Measurements from ENCODE around the gene TUSC2. TPM values are rescaled to one million over a fixed set of nuclear protein-coding genes. Genes with fewer than 3 reads are reported as not detected.

The TUSC2 gene
- polyA plus RNA-seq, 2 donors: 14.2 to 34.6 TPM

DNA sequence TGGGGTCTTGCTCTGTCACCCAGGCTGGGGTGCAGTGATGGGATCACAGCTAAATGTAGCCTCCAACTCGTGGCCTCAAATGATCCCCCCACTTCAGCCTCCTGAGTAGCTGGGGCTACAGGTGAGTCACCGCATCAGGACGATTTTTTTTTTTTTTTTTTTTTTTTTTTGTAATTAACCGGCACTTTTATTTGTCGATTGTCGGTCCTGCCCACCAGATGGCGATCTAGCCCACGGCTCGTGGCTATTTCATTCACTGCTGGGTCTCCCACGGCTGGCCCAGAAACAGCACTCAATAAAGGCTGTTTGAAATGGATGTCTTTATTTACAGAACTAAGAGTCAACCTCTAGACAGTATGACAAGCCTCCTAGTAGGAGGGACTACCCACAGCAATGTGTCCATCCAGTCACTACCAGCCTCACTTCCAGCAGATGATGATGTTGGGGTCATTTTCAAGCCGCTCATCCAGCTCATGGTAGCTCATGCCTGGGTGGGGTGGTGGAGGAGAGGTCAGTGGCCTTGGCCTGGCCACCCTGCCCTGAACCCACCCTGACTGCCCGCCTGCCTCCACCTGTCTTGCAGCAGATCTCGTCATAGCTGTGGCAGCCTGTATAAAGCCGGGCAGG lies 19.3 kb upstream of the TUSC2 start:
- Histone ChIP-seq H3K27ac (ENCODE audit: low read depth in 2 of 2, low read length in 1 of 2) (peak overlapping the region in 1 of 2 donors; percentile 1), H3K36me3 (ENCODE audit: control insufficient read depth in 2 of 2, insufficient read depth in 2 of 2, low read length in 1 of 2) (peaks cover 3 to 12% of the 10 kb centered on the region in 2 donors), H3K27me3 (ENCODE audit: control insufficient read depth in 1 of 2, insufficient read depth in 2 of 2, low read length in 2 of 2) (no peaks in the 10 kb centered on the region), H3K4me1 (ENCODE audit: control insufficient read depth in 2 of 2, insufficient read depth in 2 of 2, low read length in 1 of 2) (peaks cover 4 to 33% of the 10 kb centered on the region in 2 donors), H3K9me3 (ENCODE audit: control insufficient read depth in 2 of 2, insufficient read depth in 1 of 2, low read depth in 1 of 2, low read length in 1 of 2) (no peaks in the 10 kb centered on the region), H3K4me3 (ENCODE audit: low read depth in 1 of 2, low read length in 2 of 2) (no peak overlapping the region)
- WGBS, 2 donors: 27% methylated on average over 14 of the region's 14 CpGs

DNA sequence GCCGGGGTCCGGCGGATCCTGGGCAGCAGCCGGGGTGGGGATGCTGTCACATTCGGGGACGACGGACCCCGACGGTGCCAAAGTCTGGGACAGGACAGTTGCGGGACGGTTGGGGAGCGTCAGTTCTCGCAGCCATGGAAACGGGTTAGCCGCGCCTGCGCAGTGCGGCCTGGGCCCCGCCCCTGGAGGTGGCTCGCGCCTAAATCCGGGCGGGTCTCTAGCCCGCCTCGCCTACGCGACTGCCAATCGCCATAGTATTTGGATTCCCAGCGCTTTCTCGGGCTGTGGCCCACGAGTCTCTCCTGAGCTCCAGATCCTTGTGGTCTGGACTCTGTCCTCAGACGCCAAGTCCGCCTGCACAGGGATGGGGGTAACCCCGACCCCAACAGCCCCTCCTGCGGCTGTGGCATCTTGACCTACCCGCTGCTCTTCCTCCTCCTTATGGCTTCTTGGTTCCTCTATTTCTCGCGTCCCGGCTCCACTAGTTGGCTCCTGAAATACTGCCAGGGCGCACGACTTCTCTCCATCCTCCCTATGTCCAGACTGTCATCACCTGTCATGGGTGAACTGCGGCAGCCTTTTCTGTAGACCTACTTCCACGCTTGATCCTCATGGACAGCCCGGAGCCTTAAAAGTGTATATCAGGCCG lies 17.7 kb upstream of the TUSC2 start, which contains the start of gene ZMYND10:
TSS of gene ZMYND10 (minus strand) at position 147 of the 649 bp plus-strand sequence. CDS start 153 bp downstream, outside the sequence.
- Histone ChIP-seq H3K27me3 (ENCODE audit: control insufficient read depth in 1 of 2, insufficient read depth in 2 of 2, low read length in 2 of 2) (no peaks in the 10 kb centered on the region), H3K4me1 (ENCODE audit: control insufficient read depth in 2 of 2, insufficient read depth in 2 of 2, low read length in 1 of 2) (peaks cover 11 to 32% of the 10 kb centered on the region in 2 donors), H3K4me3 (ENCODE audit: low read depth in 1 of 2, low read length in 2 of 2) (peak within 1 kb of the TSS; percentile 9 to 13), H3K36me3 (ENCODE audit: control insufficient read depth in 2 of 2, insufficient read depth in 2 of 2, low read length in 1 of 2) (peaks cover 3 to 12% of the 10 kb centered on the region in 2 donors), H3K9me3 (ENCODE audit: control insufficient read depth in 2 of 2, insufficient read depth in 1 of 2, low read depth in 1 of 2, low read length in 1 of 2) (no peaks in the 10 kb centered on the region), H3K27ac (ENCODE audit: low read depth in 2 of 2, low read length in 1 of 2) (peak within 1 kb of the TSS in 1 of 2 donors; percentile 6)
- WGBS, 2 donors: 11 to 12% methylated on average over 42 to 45 of the region's 45 CpGs

DNA sequence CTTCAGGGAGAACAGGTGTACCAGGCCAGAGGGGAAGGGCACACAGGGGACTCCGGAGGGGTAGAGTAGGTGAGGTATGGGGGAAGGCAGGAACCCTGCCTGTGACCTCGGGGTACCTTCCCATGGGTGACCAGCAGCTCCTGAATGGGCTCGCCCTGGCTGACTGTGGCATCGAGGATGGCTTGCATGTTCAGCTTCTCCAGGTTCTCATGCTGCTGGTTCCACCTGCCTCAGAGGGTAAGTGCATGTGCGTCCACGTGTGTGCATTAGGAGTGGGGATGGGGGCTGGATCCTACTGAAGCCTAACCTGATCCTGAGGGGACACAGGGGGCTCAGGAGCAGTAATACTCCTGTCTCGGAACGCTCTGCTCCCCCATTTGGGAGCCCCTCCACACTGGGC lies 17.0 kb upstream of the TUSC2 start:
- no peaks in the 10 kb centered on the region for H3K27me3 ChIP-seq (ENCODE audit: control insufficient read depth in 1 of 2, insufficient read depth in 2 of 2, low read length in 2 of 2)
- peaks cover 11 to 34% of the 10 kb centered on the region in 2 donors for H3K4me1 ChIP-seq (ENCODE audit: control insufficient read depth in 2 of 2, insufficient read depth in 2 of 2, low read length in 1 of 2)
- 75 to 76% methylated on average over 8 of the region's 8 CpGs for WGBS, 2 donors
- peaks cover 3 to 12% of the 10 kb centered on the region in 2 donors for H3K36me3 ChIP-seq (ENCODE audit: control insufficient read depth in 2 of 2, insufficient read depth in 2 of 2, low read length in 1 of 2)
- H3K27ac ChIP-seq (ENCODE audit: low read depth in 2 of 2, low read length in 1 of 2): no peak overlapping the region
- no peak overlapping the region for H3K4me3 ChIP-seq (ENCODE audit: low read depth in 1 of 2, low read length in 2 of 2)
- H3K9me3 ChIP-seq (ENCODE audit: control insufficient read depth in 2 of 2, insufficient read depth in 1 of 2, low read depth in 1 of 2, low read length in 1 of 2): no peaks in the 10 kb centered on the region

DNA sequence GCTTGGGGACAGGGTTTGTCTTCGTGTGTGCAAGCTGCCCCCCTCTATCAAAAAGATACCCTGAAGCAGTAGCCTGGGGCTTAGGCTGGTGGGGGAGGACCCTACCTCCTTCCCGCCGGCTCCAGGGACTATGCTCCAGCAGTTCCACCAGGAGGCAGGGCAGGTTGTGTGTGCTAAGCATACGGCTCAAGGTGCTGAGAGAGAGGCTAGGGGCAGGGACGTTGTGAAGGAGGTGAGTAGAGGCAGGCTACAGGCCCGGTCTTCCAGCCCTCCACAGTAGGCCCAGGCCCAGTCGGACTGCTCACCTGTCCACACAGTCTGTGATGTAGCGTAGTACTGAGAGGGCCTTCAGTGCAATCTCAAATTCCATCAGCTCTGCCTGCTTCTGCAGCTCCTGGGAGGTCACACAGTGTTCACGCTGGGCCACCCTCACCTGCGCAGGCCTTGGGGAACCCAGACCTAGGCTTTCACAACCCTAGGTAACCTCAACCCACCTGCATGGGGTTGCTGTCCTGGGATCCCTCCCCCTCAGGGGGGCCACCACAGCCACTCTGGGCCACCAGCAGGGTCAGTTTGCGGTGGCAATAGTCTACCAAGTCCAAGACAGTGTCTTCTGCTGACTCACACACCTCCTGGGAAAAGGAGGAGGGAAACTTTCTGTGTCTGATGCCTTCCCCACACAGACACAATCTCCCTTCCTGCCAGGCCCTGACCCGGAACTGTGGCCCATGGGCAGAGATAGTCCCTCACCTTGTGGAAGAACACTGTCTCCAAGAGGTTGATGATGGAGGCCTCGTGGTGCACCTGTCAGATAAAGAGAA lies 15.0 kb upstream of the TUSC2 start:
- Histone ChIP-seq H3K9me3 (ENCODE audit: control insufficient read depth in 2 of 2, insufficient read depth in 1 of 2, low read depth in 1 of 2, low read length in 1 of 2) (no peaks in the 10 kb centered on the region), H3K4me3 (ENCODE audit: low read depth in 1 of 2, low read length in 2 of 2) (no peak overlapping the region), H3K27me3 (ENCODE audit: control insufficient read depth in 1 of 2, insufficient read depth in 2 of 2, low read length in 2 of 2) (no peaks in the 10 kb centered on the region), H3K27ac (ENCODE audit: low read depth in 2 of 2, low read length in 1 of 2) (no peak overlapping the region), H3K4me1 (ENCODE audit: control insufficient read depth in 2 of 2, insufficient read depth in 2 of 2, low read length in 1 of 2) (peaks cover 15 to 25% of the 10 kb centered on the region in 2 donors), H3K36me3 (ENCODE audit: control insufficient read depth in 2 of 2, insufficient read depth in 2 of 2, low read length in 1 of 2) (peaks cover 0 to 6% of the 10 kb centered on the region in 2 donors)
- 86 to 89% methylated on average over 13 of the region's 13 CpGs for WGBS, 2 donors

DNA sequence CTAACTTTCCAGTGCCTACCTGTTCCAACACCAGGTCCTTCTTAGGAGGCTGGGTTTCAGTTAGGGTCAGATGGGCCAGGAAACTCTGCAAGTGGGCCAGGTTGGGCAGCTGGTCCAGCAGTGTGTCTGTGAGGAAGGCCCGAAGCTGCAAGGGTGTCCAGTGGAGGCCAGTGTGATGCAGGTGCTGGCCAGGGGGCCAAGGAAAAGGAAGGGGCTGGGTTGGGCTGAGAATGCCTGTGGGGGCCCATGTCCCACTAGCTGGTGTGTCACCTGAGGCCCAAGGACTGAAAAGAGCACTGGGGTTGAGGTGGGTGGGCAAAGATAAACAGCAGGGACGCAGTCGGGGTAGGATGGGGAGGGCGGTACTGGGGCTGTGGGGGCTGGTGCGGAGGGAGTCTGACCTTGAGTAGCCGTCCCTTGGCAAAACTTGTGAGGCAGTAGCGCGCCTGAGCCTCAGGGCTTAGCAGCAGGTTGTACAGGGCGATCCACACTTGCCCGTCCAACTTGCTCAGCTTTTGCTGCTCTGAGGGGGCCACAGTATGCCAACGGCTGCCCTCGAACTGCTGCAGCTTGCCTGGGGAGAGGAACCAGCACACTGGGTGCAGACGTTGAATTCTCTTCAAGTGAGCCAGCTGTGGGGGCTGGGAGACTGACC lies 14.1 kb upstream of the TUSC2 start:
- H3K4me3 ChIP-seq (ENCODE audit: low read depth in 1 of 2, low read length in 2 of 2): no peak overlapping the region
- 79 to 86% methylated on average over 13 of the region's 13 CpGs for WGBS, 2 donors
- H3K36me3 ChIP-seq (ENCODE audit: control insufficient read depth in 2 of 2, insufficient read depth in 2 of 2, low read length in 1 of 2): no peaks in the 10 kb centered on the region
- H3K27me3 ChIP-seq (ENCODE audit: control insufficient read depth in 1 of 2, insufficient read depth in 2 of 2, low read length in 2 of 2): no peaks in the 10 kb centered on the region
- peaks cover 15 to 27% of the 10 kb centered on the region in 2 donors for H3K4me1 ChIP-seq (ENCODE audit: control insufficient read depth in 2 of 2, insufficient read depth in 2 of 2, low read length in 1 of 2)
- H3K9me3 ChIP-seq (ENCODE audit: control insufficient read depth in 2 of 2, insufficient read depth in 1 of 2, low read depth in 1 of 2, low read length in 1 of 2): no peaks in the 10 kb centered on the region
- no peak overlapping the region for H3K27ac ChIP-seq (ENCODE audit: low read depth in 2 of 2, low read length in 1 of 2)

DNA sequence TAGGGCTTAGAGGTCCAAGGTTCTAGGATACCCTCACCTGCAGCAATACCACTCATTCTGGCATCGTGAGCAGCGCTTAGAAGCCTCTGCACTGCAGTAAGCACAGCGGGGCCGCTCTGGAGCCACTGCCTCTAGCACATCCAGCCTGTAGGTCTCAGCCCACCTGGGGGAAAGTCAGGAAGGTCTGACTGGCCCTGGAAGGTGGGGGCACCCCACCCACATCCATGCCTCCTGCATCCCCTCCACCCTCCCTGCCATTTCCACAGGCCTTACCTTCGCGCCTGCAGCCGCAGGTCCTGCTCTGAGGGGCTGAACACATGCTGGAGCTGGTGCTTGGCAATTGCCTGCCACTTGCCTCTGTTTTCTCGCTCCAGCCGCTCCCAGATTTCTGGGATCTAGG lies 13.5 kb upstream of the TUSC2 start:
- Histone ChIP-seq H3K4me3 (ENCODE audit: low read depth in 1 of 2, low read length in 2 of 2) (peak overlapping the region in 1 of 2 donors; percentile 1), H3K27me3 (ENCODE audit: control insufficient read depth in 1 of 2, insufficient read depth in 2 of 2, low read length in 2 of 2) (no peaks in the 10 kb centered on the region), H3K36me3 (ENCODE audit: control insufficient read depth in 2 of 2, insufficient read depth in 2 of 2, low read length in 1 of 2) (no peaks in the 10 kb centered on the region), H3K9me3 (ENCODE audit: control insufficient read depth in 2 of 2, insufficient read depth in 1 of 2, low read depth in 1 of 2, low read length in 1 of 2) (no peaks in the 10 kb centered on the region), H3K27ac (ENCODE audit: low read depth in 2 of 2, low read length in 1 of 2) (peak overlapping the region in 1 of 2 donors; percentile 78), H3K4me1 (ENCODE audit: control insufficient read depth in 2 of 2, insufficient read depth in 2 of 2, low read length in 1 of 2) (peaks cover 15 to 28% of the 10 kb centered on the region in 2 donors)
- 87 to 92% methylated on average over 9 of the region's 9 CpGs for WGBS, 2 donors

DNA sequence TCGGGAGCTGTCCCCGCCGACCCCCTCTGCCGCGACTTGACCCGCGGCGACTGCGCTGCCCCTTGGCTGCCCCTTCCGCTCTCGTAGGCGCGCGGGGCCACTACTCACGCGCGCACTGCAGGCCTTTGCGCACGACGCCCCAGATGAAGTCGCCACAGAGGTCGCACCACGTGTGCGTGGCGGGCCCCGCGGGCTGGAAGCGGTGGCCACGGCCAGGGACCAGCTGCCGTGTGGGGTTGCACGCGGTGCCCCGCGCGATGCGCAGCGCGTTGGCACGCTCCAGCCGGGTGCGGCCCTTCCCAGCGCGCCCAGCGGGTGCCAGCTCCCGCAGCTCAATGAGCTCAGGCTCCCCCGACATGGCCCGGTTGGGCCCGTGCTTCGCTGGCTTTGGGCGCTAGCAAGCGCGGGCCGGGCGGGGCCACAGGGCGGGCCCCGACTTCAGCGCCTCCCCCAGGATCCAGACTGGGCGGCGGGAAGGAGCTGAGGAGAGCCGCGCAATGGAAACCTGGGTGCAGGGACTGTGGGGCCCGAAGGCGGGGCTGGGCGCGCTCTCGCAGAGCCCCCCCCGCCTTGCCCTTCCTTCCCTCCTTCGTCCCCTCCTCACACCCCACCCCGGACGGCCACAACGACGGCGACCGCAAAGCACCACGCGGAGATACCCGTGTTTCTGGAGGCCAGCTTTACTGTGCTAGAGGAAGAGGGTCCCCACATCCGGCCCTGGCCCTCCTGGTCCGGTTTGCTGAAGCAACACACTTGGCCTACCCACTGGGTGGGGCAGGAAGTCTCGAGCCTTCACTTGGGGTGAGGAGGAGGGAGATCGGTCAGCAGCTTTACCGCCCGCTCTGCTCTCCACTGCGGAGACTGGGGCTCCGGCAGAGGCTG lies 12.7 kb upstream of the TUSC2 start, which contains the start of gene RASSF1:
TSS of gene RASSF1 (minus strand) at position 389 of the 882 bp plus-strand sequence. CDS start at position 358, 31 bp downstream.
- Histone ChIP-seq H3K4me1 (ENCODE audit: control insufficient read depth in 2 of 2, insufficient read depth in 2 of 2, low read length in 1 of 2) (peaks cover 15 to 26% of the 10 kb centered on the region in 2 donors), H3K4me3 (ENCODE audit: low read depth in 1 of 2, low read length in 2 of 2) (peak within 1 kb of the TSS; percentile 40 to 58), H3K27ac (ENCODE audit: low read depth in 2 of 2, low read length in 1 of 2) (peak within 1 kb of the TSS; percentile 78 to 79), H3K9me3 (ENCODE audit: control insufficient read depth in 2 of 2, insufficient read depth in 1 of 2, low read depth in 1 of 2, low read length in 1 of 2) (no peaks in the 10 kb centered on the region), H3K27me3 (ENCODE audit: control insufficient read depth in 1 of 2, insufficient read depth in 2 of 2, low read length in 2 of 2) (no peaks in the 10 kb centered on the region), H3K36me3 (ENCODE audit: control insufficient read depth in 2 of 2, insufficient read depth in 2 of 2, low read length in 1 of 2) (no peaks in the 10 kb centered on the region)
- 4 to 7% methylated on average over 64 to 85 of the region's 85 CpGs for WGBS, 2 donors

DNA sequence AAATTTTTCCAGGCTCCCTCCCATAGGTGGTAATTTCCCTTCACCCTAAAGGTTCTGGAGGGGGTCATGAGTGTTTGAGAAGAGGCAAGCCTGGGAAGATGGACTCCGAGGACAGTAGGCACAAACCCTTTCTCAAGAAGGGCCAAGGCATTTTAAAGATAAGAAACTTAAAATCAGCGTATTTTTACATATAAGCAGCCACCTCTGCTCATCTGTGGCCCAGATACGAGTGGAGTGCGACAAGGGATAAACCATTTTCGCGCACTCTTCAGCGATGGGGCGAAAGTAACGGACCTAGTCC lies 12.1 kb upstream of the TUSC2 start:
- WGBS, 2 donors: 22 to 23% methylated on average over 9 of the region's 9 CpGs
- peaks cover 12 to 22% of the 10 kb centered on the region in 2 donors for H3K4me1 ChIP-seq (ENCODE audit: control insufficient read depth in 2 of 2, insufficient read depth in 2 of 2, low read length in 1 of 2)

More for the DNA sequence above, 12.1 kb upstream of the TUSC2 start:
- H3K27me3 ChIP-seq (ENCODE audit: control insufficient read depth in 1 of 2, insufficient read depth in 2 of 2, low read length in 2 of 2): no peaks in the 10 kb centered on the region
- H3K36me3 ChIP-seq (ENCODE audit: control insufficient read depth in 2 of 2, insufficient read depth in 2 of 2, low read length in 1 of 2): no peaks in the 10 kb centered on the region
- peak overlapping the region; percentile 78 to 79 for H3K27ac ChIP-seq (ENCODE audit: low read depth in 2 of 2, low read length in 1 of 2)
- peak overlapping the region; percentile 40 to 58 for H3K4me3 ChIP-seq (ENCODE audit: low read depth in 1 of 2, low read length in 2 of 2)
- H3K9me3 ChIP-seq (ENCODE audit: control insufficient read depth in 2 of 2, insufficient read depth in 1 of 2, low read depth in 1 of 2, low read length in 1 of 2): no peaks in the 10 kb centered on the region

All from esophagus (tissue), 2 donors.